ENCODE data around the gene FGGY. TPM values are rescaled to one million over a fixed set of nuclear protein-coding genes. Genes with fewer than 3 reads are reported as not detected.
"Not testable (repeated sequence)": the region's sequence is repeated elsewhere in the genome, so short reads cannot be mapped to it uniquely, and the experiment has no call there.

FGGY gene
- polyA plus RNA-seq, 4 donors = 5.7 to 24.3 (median 20.8) TPM

DNA sequence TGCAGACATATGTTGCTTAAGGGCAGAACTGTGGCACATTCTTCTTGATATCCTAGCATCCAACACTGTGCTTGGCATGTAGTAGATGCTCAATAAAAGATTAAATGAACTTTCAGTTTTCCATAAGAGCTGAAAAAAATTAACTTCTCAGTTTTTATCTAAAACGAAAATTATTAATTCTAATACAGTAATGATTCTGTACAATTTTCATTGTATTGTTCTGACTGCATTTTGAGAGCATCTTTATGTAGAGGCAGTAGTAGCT, 46.6 kb downstream of the FGGY start:
- DNase-seq (ENCODE audit: low read depth in 4 of 4, low spot score in 3 of 4) = no peak

DNA sequence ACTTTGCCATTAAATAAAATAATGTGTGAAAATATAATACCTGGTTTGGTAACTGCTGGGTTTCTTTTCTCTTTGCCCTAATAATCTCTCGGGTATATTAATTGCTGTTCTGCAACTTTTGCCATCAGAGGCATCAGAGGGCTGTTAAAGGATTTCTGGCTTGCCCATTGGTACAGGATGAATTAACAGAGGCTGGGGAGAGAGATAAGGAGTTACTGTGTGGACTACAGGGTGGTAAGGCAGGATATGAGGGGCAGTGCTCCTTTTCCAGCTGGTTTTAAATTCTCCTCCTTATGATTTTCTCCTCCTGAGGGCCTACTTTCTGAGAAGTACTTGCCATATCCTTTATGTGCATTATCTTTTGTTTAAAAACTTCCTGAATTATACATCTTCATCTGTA, 48.3 kb downstream of the FGGY start:
- DNase-seq (ENCODE audit: low read depth in 4 of 4, low spot score in 3 of 4) = no peak

DNA sequence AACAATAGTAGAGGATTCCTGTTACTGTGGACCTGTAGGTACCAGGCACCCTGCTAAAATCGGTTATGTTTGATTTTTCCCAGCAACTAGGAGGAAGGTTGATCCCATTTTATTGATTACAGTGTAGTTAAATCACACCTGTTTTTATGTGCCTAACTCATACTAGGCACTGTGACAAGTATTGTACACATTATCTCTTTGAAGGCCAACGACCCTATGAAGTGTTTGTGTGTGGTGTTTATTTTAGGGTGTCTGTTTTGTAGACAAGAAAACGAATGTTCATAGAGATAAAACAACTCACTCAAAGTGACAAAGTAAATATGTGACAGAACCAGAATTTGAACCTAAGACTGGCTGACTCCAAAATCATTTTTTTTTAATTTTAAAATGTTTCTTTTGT, 49.5 kb downstream of the FGGY start:
- DNase-seq (ENCODE audit: low read depth in 4 of 4, low spot score in 3 of 4) = no peak

DNA sequence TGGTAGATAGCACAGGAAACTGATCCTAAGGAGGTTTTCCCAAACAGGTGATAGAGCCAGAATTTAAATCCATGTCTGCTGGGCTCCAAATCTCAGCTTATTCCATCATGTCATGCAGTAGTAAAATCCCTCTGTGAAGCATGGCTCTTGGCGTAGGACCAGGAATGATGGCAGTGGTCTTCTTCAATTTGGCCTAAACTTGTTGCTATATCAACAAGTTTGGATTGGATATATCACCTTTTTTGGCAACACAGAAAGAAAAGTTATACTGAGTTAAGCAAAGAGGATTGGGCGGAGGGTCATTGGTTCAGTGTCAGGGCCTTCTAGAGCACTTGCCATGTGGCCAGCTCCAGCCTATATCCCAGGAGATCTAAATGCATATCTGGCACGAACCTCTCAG, 52.2 kb downstream of the FGGY start:
- no peak for DNase-seq (ENCODE audit: low read depth in 4 of 4, low spot score in 3 of 4)

DNA sequence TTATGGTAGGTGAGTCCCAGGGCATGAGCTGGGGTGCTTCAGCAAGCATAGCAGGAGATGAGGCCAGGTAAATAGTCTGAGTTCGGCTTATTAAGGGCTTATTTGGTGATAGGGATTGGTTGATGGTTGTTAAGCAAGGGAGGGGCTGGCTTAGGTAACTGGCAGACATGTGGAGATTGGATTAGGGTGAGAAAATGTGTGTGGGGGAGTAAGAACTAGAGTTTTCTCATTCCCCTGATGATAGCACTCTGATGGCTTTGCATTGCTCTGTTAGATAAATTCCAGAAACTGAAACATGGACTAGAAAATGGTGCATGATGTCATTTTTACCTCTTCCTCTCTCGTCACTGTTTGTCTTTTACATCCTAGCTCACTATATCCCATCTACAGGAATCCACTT, 53.6 kb downstream of the FGGY start:
- DNase-seq (ENCODE audit: low read depth in 4 of 4, low spot score in 3 of 4) = no peak

DNA sequence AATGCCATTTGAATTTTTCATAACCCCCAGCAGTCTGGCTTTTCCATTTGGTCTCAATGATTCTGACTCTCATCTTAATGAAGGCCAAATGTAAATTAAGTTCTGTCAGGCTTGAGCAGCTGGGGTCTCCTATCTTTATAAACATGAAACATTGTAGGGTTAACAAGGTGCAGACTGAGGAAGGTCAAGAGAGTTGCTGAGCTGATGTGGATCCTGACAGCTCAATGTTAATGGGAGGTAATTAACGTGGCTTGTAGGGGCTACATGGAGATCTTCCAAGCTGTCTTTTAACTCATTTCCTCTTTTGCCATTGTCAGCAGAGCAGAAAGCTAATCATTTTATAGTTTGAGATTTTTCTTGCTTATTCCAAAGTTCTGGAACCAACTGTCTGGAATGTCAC, 55.2 kb downstream of the FGGY start:
- no peak for DNase-seq (ENCODE audit: low read depth in 4 of 4, low spot score in 3 of 4)

DNA sequence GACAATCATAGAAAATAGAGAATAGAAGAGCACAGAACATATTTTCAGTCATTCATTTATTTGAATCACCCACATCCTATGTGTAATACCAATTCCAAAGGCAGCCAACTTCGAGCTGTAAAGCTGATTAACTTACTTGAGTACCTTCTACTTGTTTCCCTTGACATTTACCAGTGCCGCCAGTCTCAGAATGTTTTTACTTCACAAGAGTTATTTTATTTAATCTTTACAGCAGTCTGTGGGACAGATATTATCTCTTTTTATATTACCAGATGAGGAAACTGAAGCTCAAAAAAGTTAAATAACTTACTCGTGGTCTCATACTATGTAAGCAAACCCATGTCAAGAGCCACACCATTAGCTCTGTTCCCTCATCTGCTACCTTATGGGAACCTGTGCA, 56.6 kb downstream of the FGGY start:
- DNase-seq (ENCODE audit: low read depth in 4 of 4, low spot score in 3 of 4) = no peak

DNA sequence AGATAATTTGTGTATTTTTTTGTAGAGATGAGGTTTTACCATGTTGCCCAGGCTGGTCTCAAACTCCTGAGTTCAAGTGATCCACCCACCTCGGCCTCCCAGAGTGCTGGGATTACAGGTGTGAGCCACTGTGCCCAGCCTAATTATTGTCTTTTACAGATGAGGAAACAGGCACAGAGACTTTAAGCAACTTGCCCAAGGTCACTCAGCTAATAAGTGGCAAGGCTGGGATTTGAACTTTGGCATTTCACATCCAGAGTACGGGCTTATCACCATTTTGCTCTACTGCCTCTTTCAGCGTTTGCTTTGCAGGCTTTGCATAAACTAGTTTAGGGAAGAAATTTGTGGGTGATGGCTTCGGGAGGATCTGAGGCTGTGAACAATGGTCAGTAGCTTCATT, 57.3 kb downstream of the FGGY start:
- not testable (repeated sequence) for DNase-seq (ENCODE audit: low read depth in 4 of 4, low spot score in 3 of 4)

DNA sequence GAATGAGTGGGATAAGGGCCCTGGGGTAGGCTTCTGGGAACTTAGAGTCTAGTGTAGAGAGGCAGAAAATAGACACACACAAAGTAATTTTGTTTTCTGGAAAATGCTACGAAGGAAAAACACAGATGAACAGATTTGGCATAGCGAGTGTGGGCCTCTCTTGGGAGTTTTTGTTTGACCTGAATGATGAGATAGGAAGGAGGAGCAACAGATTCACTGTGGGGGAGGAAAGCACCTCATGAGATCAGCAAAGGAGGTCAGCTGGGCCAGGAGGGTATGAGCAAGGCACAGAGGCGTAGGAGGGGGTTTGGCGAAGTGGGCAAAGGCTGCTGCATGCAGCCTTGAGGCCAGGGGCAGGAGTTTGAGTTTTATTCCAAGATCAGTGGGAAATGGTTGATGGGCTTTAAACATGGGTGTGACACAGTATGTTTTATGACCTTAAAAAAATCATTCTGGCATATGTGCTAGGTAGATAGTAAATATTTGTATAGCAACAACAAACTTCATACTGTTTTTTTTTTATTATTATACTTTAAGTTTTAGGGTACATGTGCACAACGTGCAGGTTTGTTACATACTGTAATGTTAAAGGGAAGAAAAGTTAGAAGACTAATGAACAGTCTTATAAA, 57.9 kb downstream of the FGGY start:
- no peak for DNase-seq (ENCODE audit: low read depth in 4 of 4, low spot score in 3 of 4)

DNA sequence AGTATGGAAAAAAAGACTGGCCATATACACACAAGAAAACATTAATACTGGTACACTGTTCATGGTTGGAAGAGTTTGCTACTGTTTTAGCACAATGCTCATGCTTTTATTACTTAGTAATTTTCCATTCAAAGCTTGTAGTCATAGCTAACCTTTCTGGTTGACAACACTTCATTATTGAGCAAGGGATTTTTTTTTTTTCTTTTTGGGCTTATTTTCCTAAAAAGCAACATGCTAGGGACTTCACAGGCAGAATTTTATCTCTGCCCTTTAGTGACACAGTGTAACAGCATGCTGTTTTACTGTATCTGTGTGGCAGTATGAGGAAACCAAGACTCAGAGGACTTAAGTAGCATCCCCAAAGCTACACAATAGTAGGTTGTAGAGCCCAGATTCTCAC, 58.5 kb downstream of the FGGY start:
- no peak for DNase-seq (ENCODE audit: low read depth in 4 of 4, low spot score in 3 of 4)

DNA sequence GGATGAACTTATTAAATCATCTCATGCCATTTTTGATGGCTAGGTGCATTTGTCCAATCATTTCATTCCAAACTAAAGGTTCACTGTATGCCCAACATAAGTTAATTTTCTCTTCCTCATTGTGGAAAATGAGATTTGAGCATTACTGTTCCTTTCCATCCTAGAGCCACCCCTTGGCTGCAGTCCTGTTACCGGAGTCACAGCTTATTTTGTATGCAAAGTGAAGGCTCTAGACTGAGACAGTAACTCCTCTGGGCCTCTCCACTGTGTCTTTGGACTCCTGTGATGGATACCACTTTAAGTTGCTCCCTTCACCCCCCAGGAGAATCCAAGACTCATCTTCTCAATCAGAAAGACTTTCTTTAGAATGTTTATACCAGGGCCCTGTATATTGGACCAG, 59.7 kb downstream of the FGGY start:
- DNase-seq (ENCODE audit: low read depth in 4 of 4, low spot score in 3 of 4) = no peak

DNA sequence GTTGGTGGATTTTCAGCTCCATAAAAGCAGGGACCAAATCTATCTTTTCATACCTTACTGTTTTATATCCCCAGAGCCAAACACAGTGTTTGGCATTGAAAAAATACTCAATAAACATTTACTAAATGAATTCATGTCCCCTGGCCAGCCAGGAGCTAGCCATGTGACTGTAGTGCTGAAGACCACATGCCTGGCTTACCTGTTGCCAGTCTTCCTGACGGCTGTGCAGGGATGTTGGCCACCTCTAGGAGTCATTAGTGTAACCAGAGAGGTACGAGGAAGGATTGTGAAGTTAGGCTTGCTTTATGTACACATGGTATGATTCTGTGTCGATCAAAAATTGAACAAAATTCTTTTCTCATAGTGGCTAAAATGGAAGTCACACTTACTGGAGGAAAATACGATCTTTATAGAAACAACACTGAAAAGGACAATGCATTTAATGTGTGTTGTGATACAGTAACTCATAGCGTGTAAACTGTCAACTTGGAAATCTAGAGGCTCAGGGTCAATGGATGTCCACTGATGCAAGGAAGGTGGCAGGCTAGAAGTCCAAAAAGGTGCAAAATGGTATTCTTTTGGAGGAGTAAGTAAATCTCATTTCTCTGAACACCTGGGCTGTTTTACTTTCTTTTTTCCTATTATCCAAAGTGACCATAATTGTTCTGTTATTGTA, 60.9 kb downstream of the FGGY start:
- DNase-seq (ENCODE audit: low read depth in 4 of 4, low spot score in 3 of 4) = no peak

DNA sequence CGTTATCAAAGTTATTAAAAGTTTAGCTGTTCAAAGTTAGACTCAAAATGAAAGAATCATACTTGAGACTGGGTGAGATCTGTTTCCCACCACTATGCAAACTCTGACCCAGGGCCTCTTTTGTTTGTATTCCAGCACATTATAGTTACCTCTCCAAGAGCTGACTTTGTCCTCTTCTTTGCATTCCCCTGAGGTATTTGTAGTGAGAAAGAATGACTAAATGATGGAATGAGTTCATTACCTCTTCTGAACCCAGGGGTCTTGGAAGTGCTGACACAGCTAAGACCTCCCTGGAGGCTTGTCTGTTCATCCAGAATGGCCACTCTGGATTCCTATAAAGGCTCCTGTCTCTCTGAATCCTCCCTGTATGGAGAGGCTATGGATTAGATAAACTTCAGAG, 62.4 kb downstream of the FGGY start:
- DNase-seq (ENCODE audit: low read depth in 4 of 4, low spot score in 3 of 4) = no peak

DNA sequence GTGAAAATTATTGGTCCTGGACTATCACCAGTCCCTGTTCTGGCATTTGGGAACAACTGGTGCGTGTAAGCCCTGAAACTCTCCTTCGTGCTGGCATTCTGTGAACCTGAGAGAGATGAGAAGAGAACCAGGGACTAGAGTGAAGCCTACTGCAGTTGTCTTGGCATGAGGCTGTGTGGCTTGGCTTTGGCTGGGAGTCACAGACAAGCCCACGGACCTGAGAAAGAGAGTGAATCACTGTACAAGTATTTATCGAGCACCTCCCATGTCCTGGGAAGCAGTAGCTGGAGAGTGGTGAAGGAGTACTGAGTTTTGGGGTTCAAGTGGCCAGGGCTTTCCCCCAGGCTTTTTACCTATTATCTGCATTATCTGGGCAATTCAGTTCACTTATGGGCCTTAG, 63.3 kb downstream of the FGGY start:
- no peak for DNase-seq (ENCODE audit: low read depth in 4 of 4, low spot score in 3 of 4)

DNA sequence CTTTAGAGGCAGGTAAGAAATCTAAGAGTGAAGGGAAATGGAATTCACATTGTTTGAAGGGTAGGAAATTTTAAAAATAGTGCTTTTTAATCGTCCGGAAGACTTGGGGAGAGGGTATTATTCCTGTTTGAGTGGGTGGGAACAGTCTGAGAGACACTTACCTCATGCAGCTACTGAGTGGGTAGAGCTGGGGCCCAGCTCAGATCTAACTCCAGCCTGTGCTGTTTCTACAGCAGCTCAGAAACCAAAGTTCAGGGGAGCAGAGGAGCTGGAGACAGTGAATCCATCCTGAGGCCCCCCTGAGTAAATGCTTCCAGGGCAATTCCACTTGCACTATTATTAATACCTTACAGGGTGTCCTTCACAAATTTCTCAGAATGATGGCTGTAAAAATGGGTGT, 63.8 kb downstream of the FGGY start:
- DNase-seq (ENCODE audit: low read depth in 4 of 4, low spot score in 3 of 4) = no peak

DNA sequence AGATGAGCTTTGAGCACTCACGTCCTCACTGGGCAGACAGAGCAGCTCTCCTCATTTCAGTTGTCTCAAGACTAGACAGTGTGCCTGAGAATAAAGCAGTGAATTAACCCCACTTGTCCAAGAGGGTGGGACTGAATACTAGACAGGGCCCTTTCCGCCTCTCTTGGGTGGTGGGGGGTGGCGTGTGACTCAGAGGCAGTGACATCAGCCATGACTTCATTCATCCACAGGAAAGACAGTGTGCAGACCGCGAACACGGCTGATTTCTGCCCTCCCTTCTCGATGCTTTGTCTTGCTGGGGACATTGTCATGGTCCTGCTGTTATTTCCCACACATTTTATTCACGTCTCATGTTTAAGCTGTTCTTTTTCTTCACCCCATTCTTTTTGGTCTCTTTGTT, 64.9 kb downstream of the FGGY start:
- DNase-seq (ENCODE audit: low read depth in 4 of 4, low spot score in 3 of 4) = no peak

DNA sequence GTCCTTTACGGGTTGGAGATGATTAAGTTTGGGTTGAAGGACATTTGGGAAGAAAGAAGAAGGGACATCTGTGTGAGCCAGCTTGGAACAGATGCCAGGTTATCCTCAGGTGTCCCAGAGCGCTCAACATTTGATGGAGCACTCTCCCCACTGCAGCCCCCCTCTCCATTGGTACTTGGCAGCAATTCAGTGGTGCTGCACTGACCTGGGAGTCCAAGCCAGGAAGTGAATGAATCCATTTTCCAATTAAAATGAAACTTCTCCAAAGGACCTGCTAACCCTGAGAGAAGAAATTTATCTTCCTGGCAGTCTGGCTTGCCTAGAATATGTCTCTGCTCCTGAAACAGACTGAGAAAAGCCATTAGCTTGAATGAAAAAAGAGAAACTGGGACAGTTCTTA, 67.1 kb downstream of the FGGY start:
- no peak for DNase-seq (ENCODE audit: low read depth in 4 of 4, low spot score in 3 of 4)

DNA sequence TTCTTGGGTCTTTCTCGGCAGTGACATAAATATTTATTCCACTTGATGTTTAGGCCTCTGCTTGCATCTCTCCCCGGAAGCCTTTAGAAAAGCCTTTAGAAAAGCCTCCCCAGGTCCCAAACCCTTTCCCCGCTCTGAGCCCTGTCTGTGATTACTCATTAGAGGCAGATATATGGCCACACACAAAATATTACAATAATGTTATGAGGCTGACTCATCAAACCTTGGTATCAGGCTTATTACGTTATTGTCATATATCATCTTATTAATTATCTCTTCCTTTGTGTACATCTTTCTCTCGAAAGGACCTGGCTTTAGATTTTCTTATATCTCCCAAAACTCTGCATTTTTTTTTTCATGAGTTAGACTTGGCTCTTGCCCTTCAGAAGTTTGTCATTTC, 69.5 kb downstream of the FGGY start:
- DNase-seq (ENCODE audit: low read depth in 4 of 4, low spot score in 3 of 4) = no peak

DNA sequence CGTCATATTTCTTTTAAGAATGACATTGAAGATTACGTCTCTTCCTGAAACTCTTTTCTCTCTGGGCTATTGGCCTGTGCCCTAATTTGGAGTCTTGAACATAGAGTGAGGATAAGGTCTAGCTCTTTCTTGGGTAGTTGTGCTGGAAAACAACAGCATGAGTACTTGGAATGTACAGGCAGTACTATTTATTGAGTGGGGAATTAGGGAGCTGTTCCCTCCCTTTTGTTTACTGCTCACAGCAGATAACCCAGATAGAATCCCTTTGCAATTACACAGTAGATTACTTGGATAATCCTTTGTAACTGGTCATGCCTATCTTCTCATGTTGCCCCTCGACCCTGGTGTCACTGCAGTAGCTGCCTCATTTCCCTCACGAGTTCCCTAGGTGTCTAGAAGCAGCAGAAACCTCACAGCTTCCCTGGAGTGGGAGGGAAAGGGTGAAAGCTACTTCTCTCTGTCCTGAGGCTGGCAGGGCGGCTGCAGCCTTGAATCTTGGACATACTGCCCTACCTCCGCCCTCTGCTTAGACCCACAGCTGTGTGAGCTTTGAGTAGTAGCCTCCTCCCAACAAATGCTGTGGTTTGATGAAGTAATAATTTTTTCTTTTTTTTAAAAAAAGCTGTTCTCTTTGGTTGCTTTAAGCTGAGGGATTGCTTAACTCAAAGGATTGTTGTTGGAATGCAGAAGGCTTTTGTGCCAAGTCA, 70.6 kb downstream of the FGGY start:
- no peak for DNase-seq (ENCODE audit: low read depth in 4 of 4, low spot score in 3 of 4)

DNA sequence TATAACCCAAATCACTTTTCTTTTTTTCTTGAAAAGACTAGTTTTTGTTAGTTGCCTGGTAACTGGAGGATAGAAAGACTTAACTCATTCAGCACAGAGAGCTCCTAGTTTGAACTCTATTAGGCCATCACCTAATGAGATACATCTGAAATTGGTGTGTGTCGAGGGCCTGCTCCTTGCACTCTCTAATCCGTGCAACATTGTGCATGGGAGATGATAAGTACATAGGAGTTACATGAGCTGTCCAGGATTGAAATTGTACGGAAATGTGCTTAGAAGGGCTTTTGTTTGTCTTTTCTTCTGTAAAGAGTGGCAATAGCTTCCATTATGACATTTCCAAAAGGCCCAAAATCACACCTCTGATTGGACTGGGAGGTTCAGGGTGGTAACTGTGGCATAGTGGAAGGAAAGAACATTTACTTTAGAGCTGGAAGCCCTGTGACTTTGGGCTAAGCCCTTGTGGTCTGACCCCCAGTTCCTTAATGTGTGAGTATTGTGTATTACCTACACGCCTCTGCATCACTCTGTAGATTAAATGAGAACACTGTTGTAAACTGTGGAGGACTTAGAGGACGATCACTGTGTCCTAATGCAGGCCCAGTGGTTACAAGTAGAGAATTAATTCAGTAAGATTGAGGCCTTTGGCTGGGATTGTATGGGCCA, 71.2 kb downstream of the FGGY start:
- no peak for DNase-seq (ENCODE audit: low read depth in 4 of 4, low spot score in 3 of 4)

DNA sequence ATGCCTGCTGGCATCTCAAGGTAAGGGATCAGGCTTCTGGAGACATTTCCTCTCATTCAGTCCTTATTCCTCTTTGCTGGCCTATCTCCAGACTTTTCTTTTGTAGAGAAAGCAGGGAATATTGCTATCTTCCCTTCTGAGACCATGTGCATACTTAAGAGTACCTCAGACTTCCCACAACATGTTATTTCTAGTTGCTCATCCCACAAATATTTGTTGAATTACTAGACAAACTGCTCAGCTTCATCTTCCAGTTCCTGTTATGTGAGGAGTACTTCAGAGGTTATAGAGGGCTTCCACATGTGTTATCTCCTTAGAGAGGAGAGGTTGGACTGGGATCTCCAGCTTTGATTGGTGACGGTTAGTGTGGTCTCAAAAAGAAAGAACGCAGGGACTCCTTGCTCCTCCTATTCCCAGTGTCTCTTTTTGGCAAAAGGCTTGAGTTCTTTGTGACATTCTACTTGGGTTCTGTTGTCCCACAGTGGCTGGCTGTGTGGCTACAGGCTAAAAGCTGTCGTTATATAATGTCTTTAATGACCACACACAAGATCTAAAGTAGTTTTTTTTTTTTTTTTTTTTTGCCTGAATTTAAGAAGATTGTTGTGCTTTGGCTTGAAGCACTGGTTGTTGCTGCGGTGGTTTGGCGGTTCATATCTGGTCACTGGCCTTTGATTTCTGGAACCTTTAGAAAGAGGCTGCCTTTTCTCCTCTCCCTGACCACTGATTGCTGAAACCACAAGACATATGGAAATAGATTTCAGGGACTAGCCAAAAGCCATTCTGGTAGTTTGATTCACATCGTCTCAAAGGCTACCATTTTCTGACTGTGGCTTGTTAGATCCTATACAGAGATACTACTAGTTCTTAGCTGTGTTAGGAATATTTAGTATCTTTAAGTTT, 78.7 kb downstream of the FGGY start:
- no peak for DNase-seq (ENCODE audit: low read depth in 4 of 4, low spot score in 3 of 4)
